HG02571 (cell line): ENCODE measurements around the gene TWF2.

Source experiments
- ATAC-seq: cut with Tn5 transposase; IDR thresholded peaks from one replicate; pipeline ENCODE4 v1.9.1; 2021; ENCODE audit warnings: mild to moderate bottlenecking, moderate library complexity; ENCODE audit not compliant: unreplicated experiment

The TWF2 gene

DNA sequence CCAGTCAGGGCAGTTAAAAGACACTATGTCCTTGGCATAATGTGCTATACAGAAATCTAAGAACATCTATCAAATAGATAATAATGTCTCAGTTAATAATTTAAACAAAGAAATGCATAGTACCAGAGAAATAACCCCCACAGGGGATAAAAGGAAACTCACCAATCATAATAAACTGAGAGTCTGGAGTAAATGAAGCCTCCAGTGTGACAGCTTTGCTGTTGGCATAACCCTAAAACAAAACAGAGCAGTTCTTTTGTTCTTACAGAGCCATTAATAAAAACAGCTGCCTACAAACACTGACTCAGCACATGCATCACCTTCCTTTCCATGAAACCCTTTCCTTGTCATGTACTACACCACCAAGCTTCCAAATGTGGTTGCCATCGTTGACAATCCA, 20.1 kb upstream of the TWF2 start:
- ATAC-seq, result no peak

- ATAC-seq, result no peak
These were observed 19.0 kb upstream of the TWF2 start for GRCh38 chr3:52257911-52258310.

DNA sequence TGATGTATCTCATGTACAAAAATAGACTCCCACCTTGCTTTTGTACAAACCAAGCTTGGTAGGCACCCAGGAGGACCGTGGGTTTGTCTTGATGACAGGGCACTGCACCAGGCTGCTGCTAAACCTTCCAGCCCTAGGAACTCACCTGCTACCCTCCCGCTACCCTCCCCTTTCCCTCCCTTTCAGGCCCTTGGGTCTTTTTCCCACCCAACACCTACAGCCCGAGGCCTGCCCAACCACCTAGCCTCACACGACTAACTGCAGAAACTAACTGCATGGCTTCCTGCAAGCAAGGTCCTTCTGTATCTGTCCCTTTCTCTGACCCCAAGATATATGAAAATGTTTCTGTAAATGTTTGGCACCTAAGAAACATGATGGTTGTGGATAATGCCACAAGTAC, 17.7 kb upstream of the TWF2 start:
- no peak for ATAC-seq

GRCh38 chr3:52256159-52256558, 17.2 kb upstream of the TWF2 start:
- ATAC-seq, result no peak

DNA sequence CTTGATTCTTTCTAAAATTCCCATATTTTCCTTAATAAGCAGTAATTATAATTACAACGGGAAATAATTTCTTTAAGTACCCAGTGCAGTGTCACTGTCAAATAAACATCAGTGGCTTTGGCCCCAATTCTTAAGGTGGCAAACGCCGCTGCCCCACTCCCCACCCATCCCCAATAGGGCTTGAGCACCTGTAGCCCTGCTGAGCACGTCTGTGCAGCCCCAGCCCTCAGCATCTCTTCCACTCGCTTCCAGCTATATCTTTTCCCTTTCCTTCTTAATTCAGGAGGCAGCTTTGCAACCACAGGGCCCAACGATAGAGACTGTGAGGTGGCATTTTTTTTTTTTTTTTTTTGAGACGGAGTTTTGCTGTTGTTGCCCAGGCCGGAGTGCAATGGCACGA, 15.7 kb upstream of the TWF2 start:
- ATAC-seq, result no peak

DNA sequence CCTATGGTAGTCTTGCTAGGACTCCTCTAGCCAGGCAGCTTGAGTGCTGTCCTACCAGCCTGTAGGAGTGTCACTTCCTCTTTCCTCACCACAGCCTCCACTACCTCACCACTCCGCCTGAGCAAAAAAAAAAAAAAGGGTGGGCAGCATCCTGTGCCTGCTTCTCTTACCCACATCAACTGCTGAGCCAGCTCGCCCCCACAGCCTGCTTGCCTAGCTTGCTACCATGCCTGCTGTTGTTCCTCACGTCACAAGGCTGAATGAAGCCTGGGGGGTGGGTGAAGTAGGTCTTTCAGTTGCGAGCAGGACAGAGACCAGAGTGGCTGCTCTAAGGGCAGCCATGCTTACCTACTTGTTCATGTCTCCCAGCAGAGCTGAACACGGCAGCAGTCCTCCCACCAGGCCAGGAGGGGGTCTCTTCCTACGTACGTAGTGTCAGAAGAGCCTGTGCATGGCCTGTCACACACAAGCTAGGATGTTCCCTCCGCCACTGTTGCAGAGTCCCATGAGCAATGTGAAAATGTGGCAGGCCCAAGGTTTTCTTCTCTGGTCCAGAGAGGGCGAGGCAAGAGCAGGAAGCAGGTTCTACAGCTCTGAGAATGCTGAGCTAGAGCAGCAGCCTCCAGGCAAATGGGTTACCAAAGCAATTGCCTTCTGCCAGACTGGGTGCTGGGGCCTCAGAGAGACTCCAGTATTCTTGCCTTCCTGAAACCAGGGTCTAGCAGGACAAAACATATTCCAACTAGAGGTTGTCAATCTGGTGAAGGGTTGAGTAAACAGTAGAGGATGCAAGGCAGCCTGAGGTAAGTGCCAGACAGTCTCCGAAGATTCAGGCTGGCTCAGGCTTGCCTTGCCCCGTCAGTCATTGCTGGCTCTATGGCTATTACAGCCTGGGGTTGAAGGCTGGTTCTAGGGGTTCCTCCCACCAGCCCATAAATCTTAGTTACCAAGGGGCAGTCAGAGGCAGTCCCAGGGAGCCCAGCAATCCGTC, 14.7 kb upstream of the TWF2 start:
- ATAC-seq, result peak; percentile 89

DNA sequence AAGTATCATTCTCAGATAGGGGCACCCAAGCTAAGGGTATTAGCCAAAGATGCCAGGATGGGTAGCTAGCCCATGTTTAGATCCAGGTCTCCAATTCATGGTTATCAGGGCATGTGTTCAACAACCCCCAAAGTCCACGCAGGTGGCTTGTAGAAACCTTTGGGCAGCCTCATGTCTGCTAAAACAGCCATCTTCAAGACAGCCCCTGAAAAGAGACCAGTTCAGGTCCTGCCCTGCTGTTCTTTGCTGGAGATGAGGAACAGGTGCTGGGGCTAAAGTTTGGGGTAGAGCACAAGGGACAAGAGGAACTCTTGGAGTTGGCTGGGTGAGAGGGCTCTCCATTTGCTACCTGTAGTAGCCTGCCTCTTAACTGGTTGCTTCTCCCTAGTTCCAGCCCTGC, 11.2 kb upstream of the TWF2 start:
- no peak for ATAC-seq

DNA sequence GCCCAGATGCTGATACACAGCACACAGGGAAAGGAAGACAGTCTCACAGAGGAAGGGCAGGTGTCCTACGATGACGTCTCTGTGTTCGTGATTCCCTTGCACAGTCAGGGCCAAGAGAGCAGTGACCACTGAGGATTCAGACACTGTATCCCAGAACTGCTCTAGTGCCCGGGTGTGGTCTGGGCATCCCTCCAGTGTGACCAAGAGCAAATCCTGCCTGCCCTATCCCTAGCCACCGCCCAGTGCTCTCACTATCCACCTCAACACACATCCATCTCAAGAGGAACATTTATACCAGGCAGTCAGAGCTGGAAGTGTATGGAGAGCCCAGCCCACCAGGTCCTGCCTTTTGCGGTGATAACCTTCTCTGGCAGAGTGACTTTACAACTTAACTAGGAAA, 10.7 kb upstream of the TWF2 start:
- no peak for ATAC-seq

DNA sequence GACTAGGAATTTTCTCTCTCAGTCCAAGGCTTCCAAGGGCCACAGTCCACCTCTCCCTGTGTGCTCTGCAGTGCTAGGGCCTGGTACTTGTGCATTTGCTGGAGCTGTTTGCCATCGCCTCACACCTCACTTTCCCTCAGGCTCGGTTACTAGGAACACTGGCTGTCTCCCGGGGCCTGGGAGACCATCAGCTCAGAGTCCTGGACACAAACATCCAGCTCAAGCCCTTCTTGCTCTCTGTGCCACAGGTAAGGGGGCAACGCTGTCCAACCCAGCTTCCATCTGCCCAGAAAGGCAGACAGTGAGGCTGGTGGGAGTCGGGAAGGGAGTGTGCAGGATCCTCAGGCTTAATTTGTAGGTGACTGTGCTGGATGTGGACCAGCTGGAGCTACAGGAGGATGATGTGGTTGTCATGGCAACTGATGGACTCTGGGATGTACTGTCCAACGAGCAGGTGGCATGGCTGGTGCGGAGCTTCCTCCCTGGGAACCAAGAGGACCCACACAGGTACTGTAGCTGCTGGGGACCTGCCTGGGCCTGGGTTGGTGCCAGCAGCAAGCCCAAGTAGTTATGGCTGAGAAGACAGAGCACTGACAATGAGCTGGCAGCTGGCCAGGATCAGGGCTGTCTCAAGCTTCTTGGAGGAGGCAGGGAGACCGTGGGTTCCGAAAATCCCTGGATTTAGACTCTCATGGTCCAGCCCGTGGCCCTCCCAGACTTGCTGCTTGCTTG, 10.0 kb upstream of the TWF2 start:
- no peak for ATAC-seq

DNA sequence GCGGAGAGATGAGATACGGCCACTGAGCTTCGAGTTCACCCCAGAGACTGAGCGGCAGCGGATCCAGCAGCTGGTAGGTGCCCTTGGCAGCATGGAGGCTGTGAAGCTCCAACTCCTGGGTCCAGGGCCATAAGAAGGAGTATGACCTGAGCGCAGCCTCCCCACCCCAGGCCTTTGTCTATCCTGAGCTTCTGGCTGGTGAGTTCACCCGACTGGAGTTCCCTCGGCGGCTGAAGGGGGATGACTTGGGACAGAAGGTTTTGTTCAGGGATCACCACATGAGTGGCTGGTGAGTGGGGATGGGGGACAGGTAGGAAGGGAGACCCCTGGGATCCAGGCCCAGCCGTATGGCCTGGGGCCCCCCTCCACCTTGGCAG, 9.2 kb upstream of the TWF2 start:
- ATAC-seq, result no peak

- ATAC-seq, result no peak
These were observed 8.6 kb upstream of the TWF2 start for GRCh38 chr3:52247409-52248164.

DNA sequence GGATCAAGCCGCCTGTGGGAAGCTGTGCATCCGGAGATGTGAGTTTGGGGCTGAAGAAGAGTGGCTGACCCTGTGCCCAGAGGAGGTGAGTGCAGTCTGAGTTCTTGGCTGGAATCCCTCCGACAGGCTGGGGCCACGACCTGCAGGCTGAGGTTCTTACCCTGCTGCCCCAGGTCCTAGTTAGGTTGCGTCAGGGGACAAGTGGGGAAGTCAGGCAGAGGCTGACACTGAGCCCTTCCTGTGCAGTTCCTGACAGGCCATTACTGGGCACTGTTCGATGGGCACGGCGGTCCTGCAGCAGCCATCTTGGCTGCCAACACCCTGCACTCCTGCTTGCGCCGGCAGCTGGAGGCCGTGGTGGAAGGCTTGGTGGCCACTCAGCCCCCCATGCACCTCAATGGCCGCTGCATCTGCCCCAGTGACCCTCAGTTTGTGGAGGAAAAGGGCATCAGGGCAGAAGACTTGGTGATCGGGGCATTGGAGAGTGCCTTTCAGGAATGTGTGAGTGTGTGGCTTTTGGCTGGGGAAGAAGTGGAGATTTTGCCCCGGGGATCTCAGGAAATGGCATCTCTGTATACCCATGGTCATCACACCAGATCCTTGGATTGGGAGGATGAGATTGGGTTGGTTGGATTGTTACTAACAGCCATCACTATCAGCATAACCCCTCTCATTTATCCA, 7.9 kb upstream of the TWF2 start:
- no peak for ATAC-seq

DNA sequence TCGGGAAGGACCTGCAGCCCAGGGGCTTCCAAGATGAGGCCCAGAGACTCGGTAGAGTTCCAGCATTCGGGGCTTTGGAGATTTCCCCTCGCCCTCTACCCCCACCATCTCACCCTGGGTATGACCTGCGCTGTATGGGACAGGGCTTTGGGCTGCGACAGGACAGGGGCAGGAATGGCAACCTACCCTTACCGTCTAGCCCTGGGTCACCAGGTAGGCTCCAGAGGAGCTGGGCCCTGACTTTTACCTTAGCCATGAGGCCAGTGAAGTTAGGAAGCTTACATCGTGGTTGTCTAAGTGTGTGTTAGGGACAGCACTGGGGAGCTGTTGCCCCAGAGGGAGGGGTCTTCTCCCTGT, 7.3 kb upstream of the TWF2 start:
- ATAC-seq, result no peak

DNA sequence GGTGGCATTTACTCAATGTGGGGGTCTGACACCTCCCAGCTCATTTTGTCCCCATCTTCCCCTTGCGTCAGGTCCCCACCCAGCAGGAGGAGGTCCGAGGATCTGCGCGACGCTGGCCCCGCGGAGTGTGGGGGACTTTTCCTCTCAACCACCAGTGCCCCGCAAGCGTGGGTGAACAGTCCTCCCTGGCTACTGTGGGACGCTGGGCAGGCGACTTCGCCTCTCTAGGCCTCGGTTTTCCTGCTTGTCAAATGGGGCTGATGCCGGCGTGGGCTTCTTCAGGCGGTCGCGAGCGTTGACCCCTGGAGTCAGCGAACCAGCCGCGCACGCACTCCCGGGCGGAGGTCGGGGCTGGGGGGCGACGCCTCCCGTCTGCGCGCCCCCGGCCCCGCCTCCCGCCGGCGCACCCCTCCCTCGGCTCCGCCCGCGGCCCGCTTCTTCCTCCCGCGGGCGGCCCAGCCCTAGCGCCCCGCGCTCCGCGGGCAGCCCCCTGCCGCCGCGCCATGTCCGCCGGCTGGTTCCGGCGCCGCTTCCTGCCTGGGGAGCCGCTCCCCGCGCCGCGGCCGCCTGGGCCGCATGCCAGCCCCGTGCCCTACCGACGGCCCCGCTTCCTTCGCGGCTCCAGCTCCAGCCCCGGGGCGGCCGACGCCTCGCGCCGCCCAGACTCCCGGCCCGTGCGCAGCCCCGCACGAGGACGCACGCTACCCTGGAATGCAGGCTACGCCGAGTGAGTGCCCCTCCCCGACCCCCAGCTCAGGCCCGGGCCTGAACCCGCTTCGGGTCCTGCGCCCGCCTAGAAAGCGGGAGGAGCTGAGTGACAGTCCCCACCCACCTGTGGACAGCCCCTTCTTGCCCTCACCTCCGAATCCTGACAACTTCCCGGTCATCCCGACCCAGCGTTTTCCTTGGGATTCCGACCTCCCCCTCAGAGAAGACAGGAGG, 6.6 kb upstream of the TWF2 start, which contains the start of gene PPM1M:
TSS of gene PPM1M (plus strand) at position 438 of the 942 bp plus-strand sequence. CDS start at position 504, 66 bp downstream.
- no peak for ATAC-seq

DNA sequence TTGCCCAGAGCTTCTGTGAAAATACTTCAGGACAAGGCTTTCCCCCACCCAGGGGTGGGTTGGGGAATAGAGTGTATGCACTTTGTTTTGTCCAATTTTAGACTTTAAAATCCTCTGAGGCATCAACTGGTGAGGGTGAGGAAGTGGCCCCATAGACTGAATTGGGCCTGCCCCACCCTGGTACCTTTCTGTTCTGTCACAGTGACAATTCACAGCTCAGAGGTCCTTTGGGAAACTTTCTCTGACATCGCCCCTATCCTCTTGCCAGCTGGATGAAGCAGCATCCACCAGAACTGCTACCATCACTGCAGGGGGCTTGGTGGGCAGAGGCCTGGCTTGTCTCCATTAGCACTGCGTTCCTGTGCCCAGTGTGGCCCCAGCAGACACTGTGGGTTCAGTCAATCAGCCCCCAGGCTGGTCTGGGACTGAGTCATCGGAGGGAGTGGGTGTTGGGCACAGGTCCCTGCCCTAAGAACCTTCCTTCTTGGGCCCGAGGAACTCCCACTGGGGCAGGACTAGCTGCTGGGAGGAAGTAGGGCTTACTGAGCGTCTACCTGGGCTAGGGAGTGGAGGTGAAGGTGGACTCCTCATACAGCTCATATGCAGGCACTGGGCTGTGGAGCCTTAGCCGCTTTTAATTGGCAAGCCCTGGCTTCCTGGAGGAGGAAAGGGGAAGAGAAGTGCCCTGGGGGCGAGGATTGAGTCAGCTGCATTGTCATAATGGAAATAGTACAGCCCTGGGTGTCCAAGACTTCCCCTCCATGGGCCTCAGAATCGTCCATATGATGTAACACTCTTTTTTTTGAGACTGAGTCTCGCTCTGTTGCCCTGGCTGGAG, 5.1 kb upstream of the TWF2 start:
- no peak for ATAC-seq

DNA sequence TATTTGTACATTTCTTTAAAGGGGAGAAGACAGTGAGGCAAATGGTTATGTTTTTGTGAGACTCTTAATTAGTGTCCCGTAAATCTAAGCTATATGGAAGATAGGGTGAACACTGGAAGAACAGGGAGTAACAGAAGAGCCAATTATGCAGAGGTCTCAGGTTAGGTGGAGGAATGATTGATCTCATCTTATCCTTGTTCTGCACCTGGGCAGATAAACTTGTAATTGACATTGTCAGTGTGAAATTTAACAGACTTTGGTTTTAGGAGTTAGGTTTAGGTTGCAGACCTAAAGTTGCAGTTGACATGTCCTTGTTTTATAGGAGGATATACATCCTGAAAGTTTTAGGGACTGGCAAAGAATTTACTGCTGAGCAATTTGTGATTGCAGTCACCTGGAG, 3.1 kb upstream of the TWF2 start:
- no peak for ATAC-seq

GRCh38 chr3:52240886-52241370, 2.0 kb upstream of the TWF2 start:
- no peak for ATAC-seq

- no peak for ATAC-seq
These were observed 1.3 kb upstream of the TWF2 start for GRCh38 chr3:52240059-52240885.
